HCT116 (cell line): ENCODE results near the gene ICAM1. TPM values are rescaled to one million over a fixed set of nuclear protein-coding genes. Genes with fewer than 3 reads are reported as not detected.

ENCODE experiments used
- ATAC-seq: fragments of 200-7000 bp; cut with Tn5 transposase; 2 replicates; pipeline ENCODE4 v1.9.1; 2020; ENCODE audit warnings: mild to moderate bottlenecking, moderate library complexity
- BruUV-seq: library from RNA; stranded (reverse); fragments of 400-500 nt; replicated peaks from 2 replicates; lab custom pipeline; 2021; lab: Mats Ljungman, UMichigan
- CTCF ChIA-PET: fragments of 300-600 bp; sonication (Branson Sonifier 250); formaldehyde crosslinking; loops from one replicate; lab custom pipeline; 2021; ENCODE audit warnings: antibody characterized with exemption; lab: Charles Lee
- POLR2A ChIA-PET: fragments of 300-600, 350-600 bp; sonication (Branson Sonifier 250); formaldehyde crosslinking; loops from one replicate; lab custom pipeline; 2021; ENCODE audit warnings: antibody characterized with exemption; lab: Charles Lee
- RAD21 ChIA-PET, 2 experiments: fragments of 300-600 bp; sonication (Branson Sonifier 250); formaldehyde crosslinking; loops; one replicate each; lab custom pipeline; 2023; ENCODE audit warnings: low total read pairs in 2 of 2; ENCODE audit not compliant: uncharacterized antibody in 2 of 2, unreplicated experiment in 2 of 2, low non-redundant PET in 1 of 2; lab: Charles Lee
- DNase-seq: peaks from one replicate; pipeline ENCODE4 v3.0.0-alpha.2; 2010; ENCODE audit warnings: low read depth, low spot score
- H2AFZ ChIP-seq: fragments of 200-600 bp; shearing (Covaris generic), sonication (generic); 2 replicates; pipeline ENCODE4 v1.6.1; 2017; ENCODE audit warnings: low read depth, mixed run types, mixed read lengths, antibody characterized with exemption, low read length; ENCODE audit not compliant: poor library complexity, severe bottlenecking
- H3K27ac ChIP-seq: 2 replicates; pipeline ENCODE4 v1.5.1; 2012; ENCODE audit warnings: low read depth, low read length
- H3K27me3 ChIP-seq: fragments of 200-600 bp; sonication (generic); 2 replicates; pipeline ENCODE4 v1.6.1; 2016; ENCODE audit warnings: mixed run types, low read length, mixed read lengths; ENCODE audit not compliant: insufficient read depth
- H3K36me3 ChIP-seq, 2 experiments: fragments of 200-500 bp in 1 of 2; fragments of 200-600 bp in 1 of 2; sonication (Bioruptor generic) in 1 of 2; sonication (generic) in 1 of 2; 2 replicates each; pipeline versions ENCODE4 v1.5.1 to v1.6.1; 2014 to 2016; ENCODE audit warnings: low read length in 2 of 2, inconsistent platforms in 1 of 2, mixed read lengths in 1 of 2, mixed run types in 1 of 2; ENCODE audit not compliant: insufficient read depth in 2 of 2, control insufficient read depth in 1 of 2
- H3K4me1 ChIP-seq, 2 experiments: fragments of 200-600 bp in 1 of 2; sonication (generic) in 1 of 2; 2 replicates each; pipeline versions ENCODE4 v1.5.1 to v1.6.1; 2012 to 2017; ENCODE audit warnings: low read length in 2 of 2, inconsistent platforms in 1 of 2, mild to moderate bottlenecking in 1 of 2, mixed read lengths in 1 of 2, mixed run types in 1 of 2, moderate library complexity in 1 of 2; ENCODE audit not compliant: insufficient read depth in 2 of 2, control insufficient read depth in 1 of 2
- H3K4me2 ChIP-seq: fragments of 200-600 bp; sonication (generic); 2 replicates; pipeline ENCODE4 v1.6.1; 2017; ENCODE audit warnings: mixed run types, low read length, mixed read lengths
- H3K4me3 ChIP-seq, 2 experiments: fragments of 200-600 bp in 1 of 2; sonication (generic) in 1 of 2; replicated peaks in 1 of 2; 2 replicates each; pipeline ENCODE4 v1.5.1; 2011 to 2016; ENCODE audit warnings: low read length in 2 of 2, control low read depth in 1 of 2, low read depth in 1 of 2, mild to moderate bottlenecking in 1 of 2, mixed read lengths in 1 of 2, mixed run types in 1 of 2
- H3K79me2 ChIP-seq: fragments of 200-600 bp; sonication (generic); 2 replicates; pipeline ENCODE4 v1.6.1; 2017; ENCODE audit warnings: mild to moderate bottlenecking, mixed run types, low read length, moderate library complexity, mixed read lengths; ENCODE audit not compliant: insufficient read depth
- H3K9ac ChIP-seq: fragments of 200-600 bp; sonication (generic); 2 replicates; pipeline ENCODE4 v1.6.1; 2016; ENCODE audit warnings: low read length, mixed read lengths
- H3K9me2 ChIP-seq: fragments of 200-600 bp; sonication (generic), shearing (Covaris generic); 2 replicates; pipeline ENCODE4 v1.6.1; 2017; ENCODE audit warnings: mixed run types, mild to moderate bottlenecking, moderate library complexity; ENCODE audit not compliant: insufficient read depth
- H3K9me3 ChIP-seq, 2 experiments: fragments of 200-500 bp in 1 of 2; fragments of 200-600 bp in 1 of 2; sonication (Bioruptor generic) in 1 of 2; sonication (generic) in 1 of 2; 2 replicates each; pipeline ENCODE4 v1.6.1; 2014 to 2017; ENCODE audit warnings: low read length in 2 of 2, mixed read lengths in 2 of 2, inconsistent platforms in 1 of 2, low read depth in 1 of 2, mild to moderate bottlenecking in 1 of 2, mixed run types in 1 of 2, moderate library complexity in 1 of 2; ENCODE audit not compliant: control insufficient read depth in 1 of 2, insufficient read depth in 1 of 2
- H4K20me1 ChIP-seq: fragments of 200-600 bp; sonication (generic), shearing (Covaris generic); 2 replicates; pipeline ENCODE4 v1.6.1; 2017; ENCODE audit warnings: mixed run types, mild to moderate bottlenecking, moderate library complexity; ENCODE audit not compliant: insufficient read depth
- CBX3 ChIP-seq: IDR thresholded peaks from 2 replicates; pipeline ENCODE4 v1.6.1; 2012; ENCODE audit warnings: low read depth
- CEBPB ChIP-seq: IDR thresholded peaks from 2 replicates; pipeline ENCODE4 v1.6.1; 2012; ENCODE audit warnings: low read depth
- EZH2phosphoT487 ChIP-seq: fragments of 200-600 bp; IDR thresholded peaks from 2 replicates; pipeline ENCODE4 v1.6.1; 2018; ENCODE audit warnings: antibody characterized with exemption, borderline replicate concordance
- REST ChIP-seq: IDR thresholded peaks from 2 replicates; pipeline ENCODE4 v1.6.1; 2012; ENCODE audit warnings: low read depth
- SIN3A ChIP-seq: IDR thresholded peaks from 2 replicates; pipeline ENCODE4 v1.6.1; 2012; ENCODE audit warnings: low read depth
- SP1 ChIP-seq: IDR thresholded peaks from 2 replicates; pipeline ENCODE4 v1.6.1; 2012; ENCODE audit warnings: low read depth
- SRF ChIP-seq: IDR thresholded peaks from 2 replicates; pipeline ENCODE4 v1.6.1; 2012; ENCODE audit warnings: low read depth
- ZBTB33 ChIP-seq: IDR thresholded peaks from 2 replicates; pipeline ENCODE4 v1.6.1; 2011; ENCODE audit warnings: mild to moderate bottlenecking, low read length, moderate library complexity; ENCODE audit not compliant: insufficient replicate concordance; ENCODE audit errors: extremely low read depth
- ZFX ChIP-seq: fragments of 450-650 bp; IDR thresholded peaks from 2 replicates; pipeline ENCODE4 v1.6.1; 2017
- intact Hi-C: fragments of 100-400 bp; cut with micrococcal nuclease; formaldehyde crosslinking; loops from 2 replicates; pipeline ENCODE4 v1.10.0; 2022
- total RNA-seq: library from RNA; stranded (reverse); gene quantifications from one replicate; pipeline ENCODE4 v1.2.1, GENCODE V29; 2021; ENCODE audit not compliant: unreplicated experiment
- TF ChIP-seq, protein P1 (sequence below): IDR thresholded peaks from 2 replicates; pipeline ENCODE4 v1.6.1; 2012
- TF ChIP-seq, protein P2 (sequence below), 3 experiments: fragments of 200-600 bp in 1 of 3; sonication (generic) in 1 of 3; IDR thresholded peaks in 2 of 3; conservative IDR thresholded peaks in 1 of 3; 2 replicates each; pipeline ENCODE4 v1.5.1; 2012 to 2017; ENCODE audit warnings: low read depth in 2 of 3, low read length in 2 of 3, antibody characterized with exemption in 1 of 3, borderline replicate concordance in 1 of 3, control low read depth in 1 of 3, mild to moderate bottlenecking in 1 of 3, mixed read lengths in 1 of 3, mixed run types in 1 of 3, moderate library complexity in 1 of 3; ENCODE audit not compliant: insufficient read depth in 1 of 3

The ICAM1 gene
- total RNA-seq, 1 experiment from 2014 or later: 5.0 TPM

DNA sequence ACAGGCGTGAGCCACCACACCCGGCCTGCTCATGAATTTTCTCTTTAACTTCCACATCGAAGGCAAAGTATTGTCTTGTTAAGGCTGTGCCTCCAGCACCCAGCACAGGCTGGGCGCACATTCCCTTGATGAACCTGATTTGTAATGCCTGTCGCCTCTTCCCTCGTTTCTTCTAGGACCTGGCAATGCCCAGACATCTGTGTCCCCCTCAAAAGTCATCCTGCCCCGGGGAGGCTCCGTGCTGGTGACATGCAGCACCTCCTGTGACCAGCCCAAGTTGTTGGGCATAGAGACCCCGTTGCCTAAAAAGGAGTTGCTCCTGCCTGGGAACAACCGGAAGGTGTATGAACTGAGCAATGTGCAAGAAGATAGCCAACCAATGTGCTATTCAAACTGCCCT, 3.7 kb downstream of the ICAM1 start (continued):
- TF ChIP-seq REST: no peak
- TF ChIP-seq, all 23 proteins: peak for 0

DNA sequence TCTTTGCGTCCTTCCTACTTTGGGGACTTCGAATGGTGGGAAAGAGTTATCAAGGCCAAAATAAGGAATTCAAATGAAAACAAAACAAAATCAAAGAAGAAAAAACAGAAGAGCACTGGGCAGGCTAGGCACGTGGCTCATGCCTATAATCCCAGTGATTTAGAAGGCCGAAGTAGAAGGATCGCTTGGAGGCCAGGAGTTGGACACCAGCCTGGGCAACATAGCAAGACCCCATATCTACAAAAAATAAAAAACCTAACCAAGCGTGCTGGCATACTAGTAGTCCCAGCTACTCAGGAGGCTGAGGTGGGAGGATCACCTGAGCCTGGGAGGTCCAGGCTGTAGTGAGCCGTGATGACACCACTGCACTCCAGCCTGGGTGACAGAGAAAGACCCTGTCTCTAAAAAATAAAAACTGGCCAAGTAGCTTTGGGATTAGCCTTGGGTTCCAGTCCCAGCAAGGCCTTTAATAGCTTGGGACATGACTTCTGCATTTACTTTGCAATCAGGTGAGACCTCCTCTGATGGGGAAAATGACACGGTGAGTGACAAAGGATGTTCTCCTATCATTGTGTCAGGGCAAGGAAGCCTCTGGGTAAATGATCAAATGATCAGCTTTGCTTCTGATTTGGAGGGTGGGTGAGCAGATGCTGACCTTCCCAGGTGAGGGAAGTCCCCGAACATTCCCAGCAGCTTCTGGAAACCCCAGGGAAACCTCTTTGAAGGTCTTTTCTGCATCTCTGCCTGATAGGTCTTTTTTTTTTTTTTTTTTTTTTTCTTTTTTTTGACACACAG, 7.1 kb downstream of the ICAM1 start:
- H3K36me3 ChIP-seq: peaks cover 0 to 8% of the 10 kb centered on the region in 2 experiments; a peak in 2 of 4 replicates
- no peak overlapping the region for H3K4me2 ChIP-seq
- intact Hi-C loops: no loop called here
- H3K9me2 ChIP-seq: no peaks in the 10 kb centered on the region
- ATAC-seq (no peak), DNase-seq (no peak)
- BruUV-seq: no TSS peak
- no peaks in the 10 kb centered on the region for H4K20me1 ChIP-seq
- ChIA-PET CTCF (interaction anchor here (1.1 to 1.9 kb wide), 4 partner anchors 9 to 19 kb away, joined by 3 to 6 read pairs (median 4); partner anchors contain the start of gene ICAM5), RAD21 (no interaction called here), POLR2A (no interaction called here)
- no peak overlapping the region for H3K27ac ChIP-seq
- H3K9me3 ChIP-seq: no peaks in the 10 kb centered on the region
- no peak overlapping the region for H3K9ac ChIP-seq
- peaks cover 2 to 7% of the 10 kb centered on the region in 2 experiments; a peak in 3 of 4 replicates for H3K4me1 ChIP-seq
- H3K79me2 ChIP-seq: no peaks in the 10 kb centered on the region
- no peak overlapping the region for H3K4me3 ChIP-seq
- no peak overlapping the region for H2AFZ ChIP-seq
- no peaks in the 10 kb centered on the region for H3K27me3 ChIP-seq
- TF ChIP-seq CEBPB (no peak), SP1 (no peak), REST (no peak), ZBTB33 (no peak), EZH2phosphoT487 (no peak), CBX3 (no peak), SRF (no peak), SIN3A (no peak), ZFX (no peak)
- TF ChIP-seq, protein P1, sequence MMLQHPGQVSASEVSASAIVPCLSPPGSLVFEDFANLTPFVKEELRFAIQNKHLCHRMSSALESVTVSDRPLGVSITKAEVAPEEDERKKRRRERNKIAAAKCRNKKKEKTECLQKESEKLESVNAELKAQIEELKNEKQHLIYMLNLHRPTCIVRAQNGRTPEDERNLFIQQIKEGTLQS: no peak
- TF ChIP-seq, protein P2, sequence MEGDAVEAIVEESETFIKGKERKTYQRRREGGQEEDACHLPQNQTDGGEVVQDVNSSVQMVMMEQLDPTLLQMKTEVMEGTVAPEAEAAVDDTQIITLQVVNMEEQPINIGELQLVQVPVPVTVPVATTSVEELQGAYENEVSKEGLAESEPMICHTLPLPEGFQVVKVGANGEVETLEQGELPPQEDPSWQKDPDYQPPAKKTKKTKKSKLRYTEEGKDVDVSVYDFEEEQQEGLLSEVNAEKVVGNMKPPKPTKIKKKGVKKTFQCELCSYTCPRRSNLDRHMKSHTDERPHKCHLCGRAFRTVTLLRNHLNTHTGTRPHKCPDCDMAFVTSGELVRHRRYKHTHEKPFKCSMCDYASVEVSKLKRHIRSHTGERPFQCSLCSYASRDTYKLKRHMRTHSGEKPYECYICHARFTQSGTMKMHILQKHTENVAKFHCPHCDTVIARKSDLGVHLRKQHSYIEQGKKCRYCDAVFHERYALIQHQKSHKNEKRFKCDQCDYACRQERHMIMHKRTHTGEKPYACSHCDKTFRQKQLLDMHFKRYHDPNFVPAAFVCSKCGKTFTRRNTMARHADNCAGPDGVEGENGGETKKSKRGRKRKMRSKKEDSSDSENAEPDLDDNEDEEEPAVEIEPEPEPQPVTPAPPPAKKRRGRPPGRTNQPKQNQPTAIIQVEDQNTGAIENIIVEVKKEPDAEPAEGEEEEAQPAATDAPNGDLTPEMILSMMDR (IDR thresholded peaks at IDR 0.05 in 2 of 3, conservative IDR thresholded peaks at IDR 0.05 in 1 of 3; ENCODE audit: borderline replicate concordance in 1 of 3, insufficient read depth in 1 of 3, low read depth in 2 of 3, low read length in 2 of 3): no peak
